ENCODE results near the gene ZNF217. TPM values are rescaled to one million over a fixed set of nuclear protein-coding genes. Genes with fewer than 3 reads are reported as not detected.
"Not testable (repeated sequence)": the region's sequence is repeated elsewhere in the genome, so short reads cannot be mapped to it uniquely, and the experiment has no call there.

ZNF217 gene
- total and polyA plus RNA-seq, 9 of the 15 experiments (the other 6 are each of a cell fraction or from before 2014, with no cell fraction given): 3.0 to 41.8 (median 16.8) TPM

- Histone ChIP-seq H3K9ac (ENCODE audit: insufficient read depth in 1 of 2, low read depth in 2 of 2, low read length in 2 of 2) (peak overlapping the region; percentile 71 to 90; a peak in 3 of 4 replicates), H3K79me2 (ENCODE audit: control insufficient read depth, insufficient read depth, low read length) (peaks cover 83% of the 10 kb centered on the region), H3K27ac (ENCODE audit: extremely low read depth, low read depth, low read length) (peak overlapping the region; percentile 93), H3K4me2 (ENCODE audit: insufficient read depth, low read length) (peak overlapping the region; percentile 81), H3K4me3 (peak overlapping the region; percentile 90)
- H3K9me1 ChIP-seq (ENCODE audit: control insufficient read depth, insufficient read depth, low read length); H3K4me1 ChIP-seq (replicated peaks in 1 of 2; ENCODE audit: control insufficient read depth in 2 of 2, insufficient read depth in 2 of 2, low read length in 2 of 2); ATAC-seq; H2AFZ ChIP-seq (ENCODE audit: low read depth, low read length); H4K20me1 ChIP-seq (replicated peaks; ENCODE audit: control insufficient read depth, insufficient read depth, low read length); H3K27me3 ChIP-seq (ENCODE audit: control insufficient read depth in 2 of 2, insufficient read depth in 2 of 2, low read length in 2 of 2); H3K9me3 ChIP-seq (replicated peaks; ENCODE audit: control insufficient read depth, insufficient read depth, low read depth, low read length); in situ Hi-C loops (cut with MboI); FAIRE-seq; DNase-seq (ENCODE audit: extremely low read depth in 1 of 4, low spot score in 3 of 4); CTCF ChIA-PET (ENCODE audit: low intra/inter-chr PET ratio); BruUV-seq (replicated peaks); POLR2A ChIA-PET; H3K36me3 ChIP-seq (ENCODE audit: control insufficient read depth, insufficient read depth, low read length): not testable (repeated sequence)
- intact Hi-C loops (cut with micrococcal nuclease): loop anchor here (5.0 kb wide), 2 partner anchors 327 to 347 kb away; no protein-coding TSS in a partner anchor
- TF ChIP-seq NFRKB (IDR thresholded peaks at IDR 0.05; ENCODE audit: low read depth): peak; percentile 21; the same call in 1 of the 2 replicates
- peak; percentile 18 for TF ChIP-seq HDAC3 (IDR thresholded peaks at IDR 0.05; ENCODE audit: borderline replicate concordance, partially characterized antibody)
- peak in 1 of 2 experiments; percentile 9; a peak in 1 of 4 replicates for TF ChIP-seq MLLT1 (IDR thresholded peaks at IDR 0.05)
- 0 out of 2 replicates have a peak, but pooled peaks have one; percentile 21 for TF ChIP-seq TAL1 (IDR thresholded peaks at IDR 0.05)
- TF ChIP-seq GATAD2B (IDR thresholded peaks at IDR 0.05; ENCODE audit: borderline replicate concordance): peak; percentile 33; the same call in 1 of the 2 replicates
- TF ChIP-seq FOSL1 (tag; conservative IDR thresholded peaks at IDR 0.05): 0 out of 2 replicates have a peak, but pooled peaks have one; percentile 17
- TF ChIP-seq DACH1 (IDR thresholded peaks at IDR 0.05; ENCODE audit: partially characterized antibody): peak; percentile 36
- TF ChIP-seq NFE2 (IDR thresholded peaks at IDR 0.05; ENCODE audit: low read depth): peak; percentile 36; the same call in 1 of the 2 replicates
- TF ChIP-seq TCF3 (CRISPR knock-in tag; IDR thresholded peaks at IDR 0.05): peak; percentile 28; the same call in 1 of the 2 replicates
- TF ChIP-seq ARID1B (IDR thresholded peaks at IDR 0.05): peak; percentile 40; the same call in 1 of the 2 replicates
- TF ChIP-seq DPF2 (IDR thresholded peaks at IDR 0.05): 0 out of 2 replicates have a peak, but pooled peaks have one; percentile 9
- TF ChIP-seq CBFA2T2 (conservative IDR thresholded peaks at IDR 0.05): 0 out of 2 replicates have a peak, but pooled peaks have one; percentile 4
These were observed 3.0 kb downstream of the ZNF217 start for GRCh38 chr20:53590608-53591007.
